ENCODE measurements around the gene GOLGA3. TPM values are rescaled to one million over a fixed set of nuclear protein-coding genes. Genes with fewer than 3 reads are reported as not detected.

Gene GOLGA3
- total and polyA plus RNA-seq, 10 of the 15 experiments (the other 5 are each of a cell fraction or from before 2014, with no cell fraction given) = 2.0 to 42.7 (median 15.2) TPM

DNA sequence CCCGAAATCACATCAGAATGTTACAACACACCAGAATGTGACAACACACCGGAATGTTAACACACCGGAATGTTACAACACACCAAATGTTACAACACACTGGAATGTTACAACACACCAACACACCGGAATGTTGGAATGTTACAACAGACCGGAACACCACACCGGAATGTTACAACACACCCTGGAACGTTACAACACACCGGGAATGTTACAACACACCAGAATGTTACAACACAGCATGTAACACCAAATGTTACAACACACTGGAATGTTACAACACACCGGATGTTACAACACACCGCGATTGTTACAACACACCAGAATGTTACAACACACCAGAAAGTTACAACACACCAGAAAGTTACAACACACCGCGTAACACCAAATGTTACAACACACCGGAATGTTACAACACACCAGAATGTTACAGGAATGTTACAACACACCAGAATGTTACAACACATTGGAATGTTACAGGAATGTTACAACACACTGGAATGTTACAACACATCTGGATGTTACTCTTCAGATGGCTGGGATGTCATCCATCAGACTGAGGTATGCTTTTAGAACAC is 37.7 kb upstream of the GOLGA3 start (continued):
- TF ChIP-seq, protein P1, sequence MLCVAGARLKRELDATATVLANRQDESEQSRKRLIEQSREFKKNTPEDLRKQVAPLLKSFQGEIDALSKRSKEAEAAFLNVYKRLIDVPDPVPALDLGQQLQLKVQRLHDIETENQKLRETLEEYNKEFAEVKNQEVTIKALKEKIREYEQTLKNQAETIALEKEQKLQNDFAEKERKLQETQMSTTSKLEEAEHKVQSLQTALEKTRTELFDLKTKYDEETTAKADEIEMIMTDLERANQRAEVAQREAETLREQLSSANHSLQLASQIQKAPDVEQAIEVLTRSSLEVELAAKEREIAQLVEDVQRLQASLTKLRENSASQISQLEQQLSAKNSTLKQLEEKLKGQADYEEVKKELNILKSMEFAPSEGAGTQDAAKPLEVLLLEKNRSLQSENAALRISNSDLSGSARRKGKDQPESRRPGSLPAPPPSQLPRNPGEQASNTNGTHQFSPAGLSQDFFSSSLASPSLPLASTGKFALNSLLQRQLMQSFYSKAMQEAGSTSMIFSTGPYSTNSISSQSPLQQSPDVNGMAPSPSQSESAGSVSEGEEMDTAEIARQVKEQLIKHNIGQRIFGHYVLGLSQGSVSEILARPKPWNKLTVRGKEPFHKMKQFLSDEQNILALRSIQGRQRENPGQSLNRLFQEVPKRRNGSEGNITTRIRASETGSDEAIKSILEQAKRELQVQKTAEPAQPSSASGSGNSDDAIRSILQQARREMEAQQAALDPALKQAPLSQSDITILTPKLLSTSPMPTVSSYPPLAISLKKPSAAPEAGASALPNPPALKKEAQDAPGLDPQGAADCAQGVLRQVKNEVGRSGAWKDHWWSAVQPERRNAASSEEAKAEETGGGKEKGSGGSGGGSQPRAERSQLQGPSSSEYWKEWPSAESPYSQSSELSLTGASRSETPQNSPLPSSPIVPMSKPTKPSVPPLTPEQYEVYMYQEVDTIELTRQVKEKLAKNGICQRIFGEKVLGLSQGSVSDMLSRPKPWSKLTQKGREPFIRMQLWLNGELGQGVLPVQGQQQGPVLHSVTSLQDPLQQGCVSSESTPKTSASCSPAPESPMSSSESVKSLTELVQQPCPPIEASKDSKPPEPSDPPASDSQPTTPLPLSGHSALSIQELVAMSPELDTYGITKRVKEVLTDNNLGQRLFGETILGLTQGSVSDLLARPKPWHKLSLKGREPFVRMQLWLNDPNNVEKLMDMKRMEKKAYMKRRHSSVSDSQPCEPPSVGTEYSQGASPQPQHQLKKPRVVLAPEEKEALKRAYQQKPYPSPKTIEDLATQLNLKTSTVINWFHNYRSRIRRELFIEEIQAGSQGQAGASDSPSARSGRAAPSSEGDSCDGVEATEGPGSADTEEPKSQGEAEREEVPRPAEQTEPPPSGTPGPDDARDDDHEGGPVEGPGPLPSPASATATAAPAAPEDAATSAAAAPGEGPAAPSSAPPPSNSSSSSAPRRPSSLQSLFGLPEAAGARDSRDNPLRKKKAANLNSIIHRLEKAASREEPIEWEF (IDR thresholded peaks at IDR 0.05; ENCODE audit: insufficient replicate concordance, low read depth, low read length) = no peak
- TF ChIP-seq TAF1 (IDR thresholded peaks at IDR 0.05; ENCODE audit: borderline replicate concordance, low read depth, low read length) (no peak), ZZZ3 (IDR thresholded peaks at IDR 0.05; ENCODE audit: control insufficient read depth, insufficient read length, low read depth) (no peak), FOXM1 (IDR thresholded peaks at IDR 0.05; ENCODE audit: low read depth, low read length) (no peak), DPF2 (IDR thresholded peaks at IDR 0.05) (no peak), YBX1 (IDR thresholded peaks at IDR 0.05) (no peak), SMARCA5 (IDR thresholded peaks at IDR 0.05) (no peak), CBX5 (IDR thresholded peaks at IDR 0.05; ENCODE audit: low read depth) (no peak), NR2C1 (IDR thresholded peaks at IDR 0.05) (no peak)
- TF ChIP-seq, protein P2, sequence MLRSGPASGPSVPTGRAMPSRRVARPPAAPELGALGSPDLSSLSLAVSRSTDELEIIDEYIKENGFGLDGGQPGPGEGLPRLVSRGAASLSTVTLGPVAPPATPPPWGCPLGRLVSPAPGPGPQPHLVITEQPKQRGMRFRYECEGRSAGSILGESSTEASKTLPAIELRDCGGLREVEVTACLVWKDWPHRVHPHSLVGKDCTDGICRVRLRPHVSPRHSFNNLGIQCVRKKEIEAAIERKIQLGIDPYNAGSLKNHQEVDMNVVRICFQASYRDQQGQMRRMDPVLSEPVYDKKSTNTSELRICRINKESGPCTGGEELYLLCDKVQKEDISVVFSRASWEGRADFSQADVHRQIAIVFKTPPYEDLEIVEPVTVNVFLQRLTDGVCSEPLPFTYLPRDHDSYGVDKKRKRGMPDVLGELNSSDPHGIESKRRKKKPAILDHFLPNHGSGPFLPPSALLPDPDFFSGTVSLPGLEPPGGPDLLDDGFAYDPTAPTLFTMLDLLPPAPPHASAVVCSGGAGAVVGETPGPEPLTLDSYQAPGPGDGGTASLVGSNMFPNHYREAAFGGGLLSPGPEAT (IDR thresholded peaks at IDR 0.05; ENCODE audit: low read depth) = no peak
- TF ChIP-seq, protein P3, sequence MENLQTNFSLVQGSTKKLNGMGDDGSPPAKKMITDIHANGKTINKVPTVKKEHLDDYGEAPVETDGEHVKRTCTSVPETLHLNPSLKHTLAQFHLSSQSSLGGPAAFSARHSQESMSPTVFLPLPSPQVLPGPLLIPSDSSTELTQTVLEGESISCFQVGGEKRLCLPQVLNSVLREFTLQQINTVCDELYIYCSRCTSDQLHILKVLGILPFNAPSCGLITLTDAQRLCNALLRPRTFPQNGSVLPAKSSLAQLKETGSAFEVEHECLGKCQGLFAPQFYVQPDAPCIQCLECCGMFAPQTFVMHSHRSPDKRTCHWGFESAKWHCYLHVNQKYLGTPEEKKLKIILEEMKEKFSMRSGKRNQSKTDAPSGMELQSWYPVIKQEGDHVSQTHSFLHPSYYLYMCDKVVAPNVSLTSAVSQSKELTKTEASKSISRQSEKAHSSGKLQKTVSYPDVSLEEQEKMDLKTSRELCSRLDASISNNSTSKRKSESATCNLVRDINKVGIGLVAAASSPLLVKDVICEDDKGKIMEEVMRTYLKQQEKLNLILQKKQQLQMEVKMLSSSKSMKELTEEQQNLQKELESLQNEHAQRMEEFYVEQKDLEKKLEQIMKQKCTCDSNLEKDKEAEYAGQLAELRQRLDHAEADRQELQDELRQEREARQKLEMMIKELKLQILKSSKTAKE (IDR thresholded peaks at IDR 0.05; ENCODE audit: low read depth, poor library complexity, severe bottlenecking) = no peak

All from GM12878 (cell line).